ENCODE results near the gene ANKRD42. TPM values are rescaled to one million over a fixed set of nuclear protein-coding genes. Genes with fewer than 3 reads are reported as not detected.

Gene ANKRD42
- total and polyA plus RNA-seq, 2 donors (not counting 1 experiment from before 2014, with no cell fraction given) = 6.5 to 17.5 TPM

DNA sequence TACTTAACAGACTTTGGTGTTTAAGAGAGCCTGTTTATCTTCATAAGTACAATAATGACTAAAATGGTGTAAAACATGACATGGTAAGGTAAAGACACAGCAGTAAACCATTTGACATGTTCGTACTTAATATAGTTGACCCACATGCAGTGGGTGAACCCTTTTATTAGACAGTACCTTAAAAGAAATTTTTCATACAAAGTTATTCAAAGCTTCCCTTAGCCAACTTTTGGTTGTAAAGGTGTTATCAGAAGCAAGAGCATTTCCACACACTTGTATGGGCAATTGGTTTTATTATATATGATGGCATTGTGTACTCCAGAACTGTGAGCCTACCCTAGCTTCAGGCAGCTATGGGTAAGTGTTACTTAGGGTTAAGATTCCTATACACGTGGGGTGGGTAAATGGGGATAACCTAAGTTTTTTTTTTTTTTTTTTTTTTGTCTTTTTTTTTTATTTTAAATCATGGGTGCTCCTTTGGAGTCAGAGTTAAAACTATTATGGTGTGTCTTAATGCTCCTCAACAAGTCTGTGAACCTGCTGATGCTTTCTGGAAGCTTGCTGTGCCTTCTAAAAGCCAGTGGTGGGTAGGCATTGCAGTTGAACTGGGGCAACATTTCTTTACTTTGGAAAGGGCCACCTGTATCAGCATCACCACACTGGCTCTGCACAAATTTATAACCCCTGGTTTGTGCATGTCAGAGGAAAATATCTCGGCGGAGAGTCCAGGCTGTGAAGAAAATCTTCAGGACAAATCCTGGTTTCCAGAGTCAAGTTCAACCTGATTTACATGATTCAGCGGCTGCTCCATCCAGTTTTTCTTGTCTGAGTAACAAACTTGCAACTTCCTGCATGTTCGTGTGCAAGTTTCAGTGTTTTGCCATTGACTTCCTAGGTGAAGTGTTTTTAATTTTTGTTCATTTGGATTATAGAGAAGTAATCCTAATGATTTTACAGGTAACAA, 33.3 kb upstream of the ANKRD42 start:
- Histone ChIP-seq H3K4me3 (replicated peaks in 1 of 4; ENCODE audit: control extremely low read depth in 1 of 4, insufficient read depth in 1 of 4, low read depth in 3 of 4, low read length in 4 of 4) (peak overlapping the region; percentile 97 to 99 (median 98)), H3K79me2 (ENCODE audit: control insufficient read depth, insufficient read depth, low read length) (peaks cover 78% of the 10 kb centered on the region), H3K27me3 (ENCODE audit: control insufficient read depth, insufficient read depth, low read length) (no peaks in the 10 kb centered on the region), H3K27ac (ENCODE audit: insufficient read depth, low read length) (no peak overlapping the region), H2AFZ (ENCODE audit: low read length) (no peak overlapping the region), H3K9ac (ENCODE audit: insufficient read depth, low read length) (no peak overlapping the region), H3K9me3 (ENCODE audit: control insufficient read depth, insufficient read depth, low read depth, low read length) (no peaks in the 10 kb centered on the region), H3K36me3 (ENCODE audit: control insufficient read depth, insufficient read depth, low read length) (peaks cover 3% of the 10 kb centered on the region), H4K20me1 (ENCODE audit: control insufficient read depth, extremely low read depth, insufficient read depth, low read length) (peaks cover 13% of the 10 kb centered on the region), H3K4me2 (ENCODE audit: extremely low read depth, insufficient read depth, low read length) (peak overlapping the region; percentile 72), H3K4me1 (ENCODE audit: control insufficient read depth, extremely low read depth, insufficient read depth, low read length) (no peaks in the 10 kb centered on the region)
- DNase-seq (ENCODE audit: low read depth in 2 of 2) = peak; percentile 46
- TF ChIP-seq, protein P1, sequence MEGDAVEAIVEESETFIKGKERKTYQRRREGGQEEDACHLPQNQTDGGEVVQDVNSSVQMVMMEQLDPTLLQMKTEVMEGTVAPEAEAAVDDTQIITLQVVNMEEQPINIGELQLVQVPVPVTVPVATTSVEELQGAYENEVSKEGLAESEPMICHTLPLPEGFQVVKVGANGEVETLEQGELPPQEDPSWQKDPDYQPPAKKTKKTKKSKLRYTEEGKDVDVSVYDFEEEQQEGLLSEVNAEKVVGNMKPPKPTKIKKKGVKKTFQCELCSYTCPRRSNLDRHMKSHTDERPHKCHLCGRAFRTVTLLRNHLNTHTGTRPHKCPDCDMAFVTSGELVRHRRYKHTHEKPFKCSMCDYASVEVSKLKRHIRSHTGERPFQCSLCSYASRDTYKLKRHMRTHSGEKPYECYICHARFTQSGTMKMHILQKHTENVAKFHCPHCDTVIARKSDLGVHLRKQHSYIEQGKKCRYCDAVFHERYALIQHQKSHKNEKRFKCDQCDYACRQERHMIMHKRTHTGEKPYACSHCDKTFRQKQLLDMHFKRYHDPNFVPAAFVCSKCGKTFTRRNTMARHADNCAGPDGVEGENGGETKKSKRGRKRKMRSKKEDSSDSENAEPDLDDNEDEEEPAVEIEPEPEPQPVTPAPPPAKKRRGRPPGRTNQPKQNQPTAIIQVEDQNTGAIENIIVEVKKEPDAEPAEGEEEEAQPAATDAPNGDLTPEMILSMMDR (conservative IDR thresholded peaks at IDR 0.05 in 1 of 2, IDR thresholded peaks at IDR 0.05 in 1 of 2; ENCODE audit: low read depth in 1 of 2, low read length in 2 of 2) = no peak
- TF ChIP-seq EZH2 (IDR thresholded peaks at IDR 0.05; ENCODE audit: low read length, missing control alignments) = no peak

DNA sequence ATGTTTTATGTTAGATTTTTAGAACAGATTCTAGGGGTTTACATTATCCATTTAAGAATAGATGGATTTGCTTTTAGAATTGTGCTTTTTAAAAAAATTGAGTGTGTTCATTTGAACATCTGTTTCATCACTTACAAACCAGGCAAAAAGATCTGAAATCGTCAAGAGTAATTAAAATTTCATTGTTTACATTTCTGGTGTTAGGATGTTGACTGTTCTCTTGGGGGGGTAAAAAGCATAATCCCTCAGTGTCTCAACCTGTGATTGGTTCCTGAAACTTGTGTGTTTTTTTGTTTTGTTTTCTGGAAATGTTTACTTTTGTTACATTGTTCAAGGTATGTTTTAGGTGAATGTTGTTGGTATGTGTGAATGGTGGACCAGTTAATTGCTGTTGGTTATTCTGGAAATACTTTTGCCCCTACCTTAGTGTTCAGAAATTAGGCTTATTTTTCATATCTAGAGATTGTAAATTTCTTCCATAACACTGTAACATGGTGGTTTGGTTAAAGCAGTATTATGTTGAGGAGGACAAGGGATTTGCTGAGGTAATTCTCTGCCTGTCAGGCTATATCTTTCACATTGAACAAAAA, 31.8 kb upstream of the ANKRD42 start:
- no peak overlapping the region for H3K27ac ChIP-seq (ENCODE audit: insufficient read depth, low read length)
- H3K4me3 ChIP-seq (replicated peaks in 1 of 4; ENCODE audit: control extremely low read depth in 1 of 4, insufficient read depth in 1 of 4, low read depth in 3 of 4, low read length in 4 of 4) = peak overlapping the region in 3 of 4 experiments; percentile 23 to 98 (median 97)
- peaks cover 13% of the 10 kb centered on the region for H4K20me1 ChIP-seq (ENCODE audit: control insufficient read depth, extremely low read depth, insufficient read depth, low read length)

More for the DNA sequence above, 31.8 kb upstream of the ANKRD42 start:
- Histone ChIP-seq H3K9ac (ENCODE audit: insufficient read depth, low read length) (no peak overlapping the region), H2AFZ (ENCODE audit: low read length) (no peak overlapping the region), H3K27me3 (ENCODE audit: control insufficient read depth, insufficient read depth, low read length) (no peaks in the 10 kb centered on the region), H3K9me3 (ENCODE audit: control insufficient read depth, insufficient read depth, low read depth, low read length) (no peaks in the 10 kb centered on the region), H3K79me2 (ENCODE audit: control insufficient read depth, insufficient read depth, low read length) (peaks cover 88% of the 10 kb centered on the region), H3K4me1 (ENCODE audit: control insufficient read depth, extremely low read depth, insufficient read depth, low read length) (peaks cover 2% of the 10 kb centered on the region), H3K36me3 (ENCODE audit: control insufficient read depth, insufficient read depth, low read length) (peaks cover 10% of the 10 kb centered on the region), H3K4me2 (ENCODE audit: extremely low read depth, insufficient read depth, low read length) (peak overlapping the region; percentile 72)
- no peak for DNase-seq (ENCODE audit: low read depth in 2 of 2)
- TF ChIP-seq, protein P1 (conservative IDR thresholded peaks at IDR 0.05 in 1 of 2, IDR thresholded peaks at IDR 0.05 in 1 of 2; ENCODE audit: low read depth in 1 of 2, low read length in 2 of 2) = no peak
- TF ChIP-seq EZH2 (IDR thresholded peaks at IDR 0.05; ENCODE audit: low read length, missing control alignments) = no peak
